ENCODE results near the gene KPNA6.

KPNA6 gene

GRCh38 chr1:32186077-32186476, 78.2 kb downstream of the KPNA6 start:
- no peak for DNase-seq (ENCODE audit: low read depth in 2 of 2, low spot score in 1 of 2)

- DNase-seq (ENCODE audit: low read depth in 2 of 2, low spot score in 1 of 2) = no peak
Observed at GRCh38 chr1:32186491-32186890, 78.6 kb downstream of the KPNA6 start.

- no peak for DNase-seq (ENCODE audit: low read depth in 2 of 2, low spot score in 1 of 2)
Observed at GRCh38 chr1:32187850-32188249, 80.0 kb downstream of the KPNA6 start.

- no peak for DNase-seq (ENCODE audit: low read depth in 2 of 2, low spot score in 1 of 2)
Observed at GRCh38 chr1:32192220-32192948, 84.5 kb downstream of the KPNA6 start.

- DNase-seq (ENCODE audit: low read depth in 2 of 2, low spot score in 1 of 2) = no peak
Observed at GRCh38 chr1:32194984-32195383, 87.1 kb downstream of the KPNA6 start.

- DNase-seq (ENCODE audit: low read depth in 2 of 2, low spot score in 1 of 2) = no peak
Observed at GRCh38 chr1:32195531-32195930, 87.7 kb downstream of the KPNA6 start.

- DNase-seq (ENCODE audit: low read depth in 2 of 2, low spot score in 1 of 2) = no peak
Observed at GRCh38 chr1:32195972-32196823, 88.3 kb downstream of the KPNA6 start.

- DNase-seq (ENCODE audit: low read depth in 2 of 2, low spot score in 1 of 2) = no peak
Observed at GRCh38 chr1:32197074-32197473, 89.2 kb downstream of the KPNA6 start.

- DNase-seq (ENCODE audit: low read depth in 2 of 2, low spot score in 1 of 2) = no peak
Observed at GRCh38 chr1:32197837-32198236, 90.0 kb downstream of the KPNA6 start.

GRCh38 chr1:32198237-32199042, 90.6 kb downstream of the KPNA6 start:
- DNase-seq (ENCODE audit: low read depth in 2 of 2, low spot score in 1 of 2) = no peak

- no peak for DNase-seq (ENCODE audit: low read depth in 2 of 2, low spot score in 1 of 2)
Observed at GRCh38 chr1:32199043-32199716, 91.3 kb downstream of the KPNA6 start.

- no peak for DNase-seq (ENCODE audit: low read depth in 2 of 2, low spot score in 1 of 2)
Observed at GRCh38 chr1:32199717-32200072, 91.8 kb downstream of the KPNA6 start.

- DNase-seq (ENCODE audit: low read depth in 2 of 2, low spot score in 1 of 2) = no peak
Observed at GRCh38 chr1:32200226-32201010, 92.6 kb downstream of the KPNA6 start, which contains the start of gene CCDC28B. TSS of gene CCDC28B (plus strand) at chr1:32200595. CDS start at chr1:32201936, 1,341 bp downstream.

GRCh38 chr1:32201011-32201855, 93.4 kb downstream of the KPNA6 start:
- peak; percentile 55 to 60 for DNase-seq (ENCODE audit: low read depth in 2 of 2, low spot score in 1 of 2)

GRCh38 chr1:32204943-32205361, 97.1 kb downstream of the KPNA6 start:
- DNase-seq (ENCODE audit: low read depth in 2 of 2, low spot score in 1 of 2) = no peak

- peak; percentile 47 to 67 for DNase-seq (ENCODE audit: low read depth in 2 of 2, low spot score in 1 of 2)
Observed at GRCh38 chr1:32205401-32206370, 97.8 kb downstream of the KPNA6 start, which contains the start of gene IQCC. TSS of gene IQCC (plus strand) at chr1:32205671. CDS start at chr1:32205682, 11 bp downstream.

- no peak for DNase-seq (ENCODE audit: low read depth in 2 of 2, low spot score in 1 of 2)
Observed at GRCh38 chr1:32208469-32208868, 100.6 kb downstream of the KPNA6 start.

GRCh38 chr1:32208891-32209328, 101.1 kb downstream of the KPNA6 start, which contains the start of gene DCDC2B:
TSS of gene DCDC2B (plus strand) at chr1:32209089. CDS start at chr1:32209094, 5 bp downstream.
- no peak for DNase-seq (ENCODE audit: low read depth in 2 of 2, low spot score in 1 of 2)
